SU-DHL-6 (cell line): ENCODE measurements around the gene ICAM1.

Experiments used
- H2AFZ ChIP-seq: fragments of 200-600 bp; sonication (generic); 2 replicates; pipeline ENCODE4 v1.6.1; 2014; ENCODE audit warnings: low read depth, mild to moderate bottlenecking, moderate library complexity, mixed read lengths, antibody characterized with exemption, low read length; ENCODE audit not compliant: severe bottlenecking
- H3F3A ChIP-seq: fragments of 200-600 bp; shearing (Covaris generic); 2 replicates; pipeline ENCODE4 v1.6.0; 2016; ENCODE audit warnings: antibody characterized with exemption, mild to moderate bottlenecking; ENCODE audit not compliant: insufficient read depth
- H3K27ac ChIP-seq: fragments of 200-600 bp; sonication (generic); 2 replicates; pipeline ENCODE4 v1.5.1; 2016; ENCODE audit warnings: low read depth, mild to moderate bottlenecking, low read length, moderate library complexity, mixed read lengths
- H3K27me3 ChIP-seq: fragments of 200-600 bp; sonication (generic), shearing (Covaris generic); 2 replicates; pipeline ENCODE4 v1.6.0; 2014; ENCODE audit warnings: mild to moderate bottlenecking, low read length
- H3K36me3 ChIP-seq: fragments of 200-600 bp; sonication (generic); 2 replicates; pipeline ENCODE4 v1.6.1; 2014; ENCODE audit warnings: mild to moderate bottlenecking, low read length, mixed read lengths
- H3K4me2 ChIP-seq: fragments of 300-600, 200-600 bp; shearing (Covaris generic), sonication (generic); 2 replicates; pipeline ENCODE4 v1.6.0; 2014; ENCODE audit warnings: low read length, low read depth, mild to moderate bottlenecking; ENCODE audit not compliant: poor library complexity, severe bottlenecking
- H3K4me3 ChIP-seq: fragments of 200-600 bp; sonication (generic); 2 replicates; pipeline ENCODE4 v1.5.1; 2014; ENCODE audit warnings: antibody characterized with exemption, low read length, mild to moderate bottlenecking, mixed read lengths; ENCODE audit not compliant: insufficient read depth, poor library complexity, severe bottlenecking
- H3K79me2 ChIP-seq: fragments of 200-600 bp; sonication (generic); 2 replicates; pipeline ENCODE4 v1.6.1; 2014; ENCODE audit warnings: mild to moderate bottlenecking, low read length, moderate library complexity; ENCODE audit not compliant: insufficient read depth
- H3K9ac ChIP-seq: fragments of 200-600 bp; sonication (generic); 2 replicates; pipeline ENCODE4 v1.7.0; 2014; ENCODE audit warnings: mild to moderate bottlenecking, low read length
- H3K9me2 ChIP-seq: fragments of 200-600 bp; sonication (generic); replicated peaks from 2 replicates; pipeline ENCODE4 v1.6.1; 2014; ENCODE audit warnings: low read length; ENCODE audit not compliant: insufficient read depth
- H3K9me3 ChIP-seq: fragments of 200-600 bp; sonication (generic); 2 replicates; pipeline ENCODE4 v1.6.1; 2014; ENCODE audit warnings: low read length, mixed read lengths; ENCODE audit not compliant: insufficient read depth
- H4K20me1 ChIP-seq: fragments of 200-600 bp; sonication (generic); 2 replicates; pipeline ENCODE4 v1.6.1; 2014; ENCODE audit warnings: low read depth, mild to moderate bottlenecking, antibody characterized with exemption, low read length, moderate library complexity, mixed read lengths
- CTCF ChIP-seq: fragments of 200-600 bp; sonication (generic); IDR thresholded peaks from one replicate; pipeline ENCODE4 v1.5.1; 2017; ENCODE audit warnings: antibody characterized with exemption, mild to moderate bottlenecking, low read length, moderate library complexity; ENCODE audit not compliant: insufficient read depth, poor library complexity, severe bottlenecking
- EZH2phosphoT487 ChIP-seq: fragments of 200-600 bp; sonication (generic), shearing (Covaris generic); conservative IDR thresholded peaks from 2 replicates; pipeline ENCODE4 v1.6.1; 2018; ENCODE audit warnings: mild to moderate bottlenecking, antibody characterized with exemption, low read length, moderate library complexity, mixed read lengths

The ICAM1 gene

GRCh38 chr19:10320602-10321416 is 49.9 kb downstream of the ICAM1 start:
- no peaks in the 10 kb centered on the region for H3F3A ChIP-seq
- no peak for TF ChIP-seq CTCF
- no peak for TF ChIP-seq EZH2phosphoT487
- no peak overlapping the region for H3K4me2 ChIP-seq
- no peak overlapping the region for H2AFZ ChIP-seq
- no peaks in the 10 kb centered on the region for H3K9me2 ChIP-seq
- H3K4me3 ChIP-seq, result no peak overlapping the region
- no peaks in the 10 kb centered on the region for H3K9me3 ChIP-seq
- H3K9ac ChIP-seq, result no peak overlapping the region
- H4K20me1 ChIP-seq, result no peaks in the 10 kb centered on the region
- H3K27me3 ChIP-seq, result no peaks in the 10 kb centered on the region
- no peaks in the 10 kb centered on the region for H3K36me3 ChIP-seq
- no peak overlapping the region for H3K27ac ChIP-seq
- H3K79me2 ChIP-seq, result no peaks in the 10 kb centered on the region

- H3K27me3 ChIP-seq, result no peaks in the 10 kb centered on the region
- TF ChIP-seq EZH2phosphoT487, result no peak
- no peak for TF ChIP-seq CTCF
- H4K20me1 ChIP-seq, result no peaks in the 10 kb centered on the region
- H3K4me2 ChIP-seq, result no peak overlapping the region
- no peak overlapping the region for H2AFZ ChIP-seq
- no peak overlapping the region for H3K27ac ChIP-seq
- H3K79me2 ChIP-seq, result no peaks in the 10 kb centered on the region
- H3K36me3 ChIP-seq, result no peaks in the 10 kb centered on the region
- no peak overlapping the region for H3K9ac ChIP-seq
- H3K4me3 ChIP-seq, result no peak overlapping the region
- no peaks in the 10 kb centered on the region for H3F3A ChIP-seq
- no peaks in the 10 kb centered on the region for H3K9me3 ChIP-seq
- H3K9me2 ChIP-seq, result no peaks in the 10 kb centered on the region
Measured at GRCh38 chr19:10321417-10321797, 50.5 kb downstream of the ICAM1 start.

GRCh38 chr19:10321874-10322835 is 51.2 kb downstream of the ICAM1 start:
- Histone ChIP-seq H3K4me3 (no peak overlapping the region), H3K4me2 (no peak overlapping the region), H3K9ac (no peak overlapping the region), H3K36me3 (no peaks in the 10 kb centered on the region), H3K9me3 (no peaks in the 10 kb centered on the region), H3K27ac (no peak overlapping the region), H3K79me2 (0 out of 2 replicates have a peak, but pooled peaks cover under 1% of the 10 kb centered on the region), H4K20me1 (no peaks in the 10 kb centered on the region), H2AFZ (no peak overlapping the region), H3K9me2 (no peaks in the 10 kb centered on the region), H3K27me3 (no peaks in the 10 kb centered on the region), H3F3A (no peaks in the 10 kb centered on the region)
- TF ChIP-seq CTCF, result no peak
- no peak for TF ChIP-seq EZH2phosphoT487
